ENCODE measurements around the gene CLPTM1. TPM values are rescaled to one million over a fixed set of nuclear protein-coding genes. Genes with fewer than 3 reads are reported as not detected.

The CLPTM1 gene
- total RNA-seq, 4 donors from 2014 or later = 44.2 to 76.9 (median 56.3) TPM

DNA sequence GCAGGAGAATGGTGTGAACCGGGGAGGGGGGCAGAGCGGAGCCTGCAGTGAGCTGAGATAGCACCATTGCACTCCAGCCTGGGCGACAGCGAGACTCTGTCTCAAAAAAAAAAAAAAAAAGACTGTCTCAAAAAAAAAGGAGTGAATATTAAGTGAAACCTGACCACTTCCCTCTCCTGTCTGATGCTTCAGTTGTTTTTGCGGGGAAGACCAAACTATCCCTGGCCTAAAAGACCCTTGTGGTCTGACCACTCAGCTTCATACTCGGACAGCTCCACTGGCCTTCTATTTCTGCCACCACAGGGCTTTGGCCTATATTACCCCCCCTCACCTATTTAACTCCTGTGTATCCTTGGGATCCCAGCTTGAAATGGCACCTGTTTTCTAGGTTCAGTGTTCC is 85.9 kb downstream of the CLPTM1 start:
- TF ChIP-seq POLR2A (IDR thresholded peaks at IDR 0.05) = no peak
- TF ChIP-seq, protein P1, sequence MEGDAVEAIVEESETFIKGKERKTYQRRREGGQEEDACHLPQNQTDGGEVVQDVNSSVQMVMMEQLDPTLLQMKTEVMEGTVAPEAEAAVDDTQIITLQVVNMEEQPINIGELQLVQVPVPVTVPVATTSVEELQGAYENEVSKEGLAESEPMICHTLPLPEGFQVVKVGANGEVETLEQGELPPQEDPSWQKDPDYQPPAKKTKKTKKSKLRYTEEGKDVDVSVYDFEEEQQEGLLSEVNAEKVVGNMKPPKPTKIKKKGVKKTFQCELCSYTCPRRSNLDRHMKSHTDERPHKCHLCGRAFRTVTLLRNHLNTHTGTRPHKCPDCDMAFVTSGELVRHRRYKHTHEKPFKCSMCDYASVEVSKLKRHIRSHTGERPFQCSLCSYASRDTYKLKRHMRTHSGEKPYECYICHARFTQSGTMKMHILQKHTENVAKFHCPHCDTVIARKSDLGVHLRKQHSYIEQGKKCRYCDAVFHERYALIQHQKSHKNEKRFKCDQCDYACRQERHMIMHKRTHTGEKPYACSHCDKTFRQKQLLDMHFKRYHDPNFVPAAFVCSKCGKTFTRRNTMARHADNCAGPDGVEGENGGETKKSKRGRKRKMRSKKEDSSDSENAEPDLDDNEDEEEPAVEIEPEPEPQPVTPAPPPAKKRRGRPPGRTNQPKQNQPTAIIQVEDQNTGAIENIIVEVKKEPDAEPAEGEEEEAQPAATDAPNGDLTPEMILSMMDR (IDR thresholded peaks at IDR 0.05) = no peak
- Histone ChIP-seq H3K4me1 (peaks cover 29 to 70% (median 32%) of the 10 kb centered on the region in 3 donors), H3K27ac (no peak overlapping the region)

More for the DNA sequence above, 85.9 kb downstream of the CLPTM1 start:
- intact Hi-C loops (cut with DNase I) = no loop called here
- H3K36me3 ChIP-seq = peaks cover 6 to 72% (median 25%) of the 10 kb centered on the region in 3 donors
- no peaks in the 10 kb centered on the region for H3K27me3 ChIP-seq
- no peaks in the 10 kb centered on the region for H3K9me3 ChIP-seq
- 64 to 67% methylated on average over 5 to 6 of the region's 6 CpGs for WGBS, 2 donors
- DNase-seq = no peak
- no peak overlapping the region for H3K4me3 ChIP-seq

Other genes starting within 250 kb of the CLPTM1 start
- 10 to 100 TPM; 26.6 to 88.9 (median 51.4) TPM for gene BCL3, start 206.7 kb upstream of the CLPTM1 start, total RNA-seq
- gene CBLC, start 177.5 kb upstream of the CLPTM1 start, total RNA-seq = 10 to 100 TPM; 26.9 to 75.7 (median 49.1) TPM
- 10 to 100 TPM in 3 of 4 donors, 1 to 10 TPM in 1; 7.2 to 24.8 (median 17.6) TPM for gene BCAM, start 146.3 kb upstream of the CLPTM1 start, total RNA-seq
- 100 to 1,000 TPM in 1 of 4 donors, 10 to 100 TPM in 3; 42.9 to 103 (median 60.9) TPM for gene NECTIN2, start 109.1 kb upstream of the CLPTM1 start, total RNA-seq
- gene TOMM40, start 64.1 kb upstream of the CLPTM1 start, total RNA-seq = 100 to 1,000 TPM in 1 of 4 donors, 10 to 100 TPM in 3; 64.7 to 142 (median 79.0) TPM
- gene APOE, start 49.6 kb upstream of the CLPTM1 start, total RNA-seq = 100 to 1,000 TPM in 1 of 4 donors, 10 to 100 TPM in 1, 1 to 10 TPM in 2; 5.7 to 141 (median 20.7) TPM
- gene APOC1, start 40.8 kb upstream of the CLPTM1 start, total RNA-seq = 1 to 10 TPM; 1.4 to 7.5 (median 4.1) TPM
- not detected for gene APOC4, start 13.1 kb upstream of the CLPTM1 start, total RNA-seq
- gene APOC2, start 9.3 kb upstream of the CLPTM1 start, total RNA-seq = 1 to 10 TPM in 1 of 4 donors, not detected in 3; 1.6 TPM
- gene RELB, start 46.1 kb downstream of the CLPTM1 start, total RNA-seq = 10 to 100 TPM in 1 of 4 donors, 1 to 10 TPM in 3; 4.8 to 11.8 (median 7.6) TPM
- gene CLASRP, start 83.7 kb downstream of the CLPTM1 start, total RNA-seq = 100 to 1,000 TPM in 1 of 4 donors, 10 to 100 TPM in 3; 46.4 to 122 (median 64.0) TPM
- 10 to 100 TPM in 1 of 4 donors, 1 to 10 TPM in 3; 4.0 to 17.7 (median 4.5) TPM for gene ZNF296, start 121.1 kb downstream of the CLPTM1 start, total RNA-seq
- 10 to 100 TPM; 22.3 to 28.0 (median 25.4) TPM for gene GEMIN7, start 123.9 kb downstream of the CLPTM1 start, total RNA-seq
- gene PPP1R37, start 137.8 kb downstream of the CLPTM1 start, total RNA-seq = 10 to 100 TPM; 25.1 to 35.5 (median 30.8) TPM
- gene NKPD1, start 205.6 kb downstream of the CLPTM1 start, total RNA-seq = 1 to 10 TPM; 1.1 to 4.2 (median 2.9) TPM
- gene TRAPPC6A, start 222.9 kb downstream of the CLPTM1 start, total RNA-seq = 10 to 100 TPM in 3 of 4 donors, 1 to 10 TPM in 1; 5.4 to 27.8 (median 18.0) TPM
- gene BLOC1S3, start 223.4 kb downstream of the CLPTM1 start, total RNA-seq = 10 to 100 TPM in 2 of 4 donors, 1 to 10 TPM in 2; 7.9 to 18.4 (median 10.4) TPM

All from esophagus squamous epithelium (tissue), 5 donors.